ENCODE measurements around the gene G6PC3.
"Not testable (repeated sequence)": the region's sequence is repeated elsewhere in the genome, so short reads cannot be mapped to it uniquely, and the experiment has no call there.

Gene G6PC3, protein sequence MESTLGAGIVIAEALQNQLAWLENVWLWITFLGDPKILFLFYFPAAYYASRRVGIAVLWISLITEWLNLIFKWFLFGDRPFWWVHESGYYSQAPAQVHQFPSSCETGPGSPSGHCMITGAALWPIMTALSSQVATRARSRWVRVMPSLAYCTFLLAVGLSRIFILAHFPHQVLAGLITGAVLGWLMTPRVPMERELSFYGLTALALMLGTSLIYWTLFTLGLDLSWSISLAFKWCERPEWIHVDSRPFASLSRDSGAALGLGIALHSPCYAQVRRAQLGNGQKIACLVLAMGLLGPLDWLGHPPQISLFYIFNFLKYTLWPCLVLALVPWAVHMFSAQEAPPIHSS

DNA sequence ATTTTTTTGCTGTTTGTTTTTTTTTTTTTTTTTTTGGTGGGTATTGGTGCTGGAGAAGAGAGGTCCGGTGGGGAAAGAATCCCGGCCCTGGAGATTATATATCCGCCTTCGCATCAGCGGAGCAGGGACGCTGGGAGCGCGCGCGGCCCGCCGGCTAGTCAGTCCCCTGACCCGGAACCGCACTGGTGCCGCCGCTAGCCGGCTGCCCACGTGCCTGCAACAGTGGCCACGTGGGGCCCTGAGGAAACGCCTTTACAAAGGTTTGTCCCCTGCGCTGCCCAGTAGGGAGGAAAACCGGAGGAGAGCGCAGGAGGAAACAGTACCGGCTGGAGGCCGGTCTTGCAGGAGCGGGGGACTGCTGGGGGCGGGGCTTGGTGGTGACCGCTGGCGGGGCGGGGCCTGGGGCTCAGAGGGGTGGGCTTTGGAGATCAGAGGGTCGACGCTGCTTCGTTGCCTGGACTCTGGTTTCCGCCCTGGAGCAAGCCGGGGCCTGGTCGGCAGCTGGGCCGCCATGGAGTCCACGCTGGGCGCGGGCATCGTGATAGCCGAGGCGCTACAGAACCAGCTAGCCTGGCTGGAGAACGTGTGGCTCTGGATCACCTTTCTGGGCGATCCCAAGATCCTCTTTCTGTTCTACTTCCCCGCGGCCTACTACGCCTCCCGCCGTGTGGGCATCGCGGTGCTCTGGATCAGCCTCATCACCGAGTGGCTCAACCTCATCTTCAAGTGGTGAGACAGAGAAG is at the start of gene G6PC3:
G6PC3 (plus strand) TSS at position 281 of the 743 bp plus-strand sequence; CDS start at position 512, 231 bp downstream.
- peak; percentile 40; the same call in 1 of the 2 replicates for TF ChIP-seq ZFX (IDR thresholded peaks at IDR 0.05)
- TF ChIP-seq, protein P1, sequence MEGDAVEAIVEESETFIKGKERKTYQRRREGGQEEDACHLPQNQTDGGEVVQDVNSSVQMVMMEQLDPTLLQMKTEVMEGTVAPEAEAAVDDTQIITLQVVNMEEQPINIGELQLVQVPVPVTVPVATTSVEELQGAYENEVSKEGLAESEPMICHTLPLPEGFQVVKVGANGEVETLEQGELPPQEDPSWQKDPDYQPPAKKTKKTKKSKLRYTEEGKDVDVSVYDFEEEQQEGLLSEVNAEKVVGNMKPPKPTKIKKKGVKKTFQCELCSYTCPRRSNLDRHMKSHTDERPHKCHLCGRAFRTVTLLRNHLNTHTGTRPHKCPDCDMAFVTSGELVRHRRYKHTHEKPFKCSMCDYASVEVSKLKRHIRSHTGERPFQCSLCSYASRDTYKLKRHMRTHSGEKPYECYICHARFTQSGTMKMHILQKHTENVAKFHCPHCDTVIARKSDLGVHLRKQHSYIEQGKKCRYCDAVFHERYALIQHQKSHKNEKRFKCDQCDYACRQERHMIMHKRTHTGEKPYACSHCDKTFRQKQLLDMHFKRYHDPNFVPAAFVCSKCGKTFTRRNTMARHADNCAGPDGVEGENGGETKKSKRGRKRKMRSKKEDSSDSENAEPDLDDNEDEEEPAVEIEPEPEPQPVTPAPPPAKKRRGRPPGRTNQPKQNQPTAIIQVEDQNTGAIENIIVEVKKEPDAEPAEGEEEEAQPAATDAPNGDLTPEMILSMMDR (conservative IDR thresholded peaks at IDR 0.05): no peak
- H3K27ac ChIP-seq: peak within 1 kb of the TSS; percentile 82

DNA sequence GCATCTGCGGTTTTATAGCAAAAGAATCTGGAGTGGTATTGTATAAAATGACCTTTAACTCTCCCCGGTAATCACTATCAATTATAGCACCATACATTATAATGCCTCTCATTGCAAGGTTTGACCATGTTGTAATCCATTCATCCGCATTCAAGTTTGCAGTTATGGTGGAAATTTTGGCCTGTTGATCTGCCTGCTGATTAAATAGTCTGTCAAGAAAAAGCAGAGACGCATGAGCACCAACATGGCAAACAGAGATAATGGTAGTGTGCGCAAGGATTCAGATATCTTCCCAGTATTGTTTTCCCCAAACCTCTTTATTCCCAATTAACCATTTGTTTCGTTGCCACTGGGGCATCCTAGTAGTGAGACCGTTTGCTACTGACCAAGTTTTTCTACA is 49.3 kb upstream of the G6PC3 start:
- H3K27ac ChIP-seq: not testable (repeated sequence)

DNA sequence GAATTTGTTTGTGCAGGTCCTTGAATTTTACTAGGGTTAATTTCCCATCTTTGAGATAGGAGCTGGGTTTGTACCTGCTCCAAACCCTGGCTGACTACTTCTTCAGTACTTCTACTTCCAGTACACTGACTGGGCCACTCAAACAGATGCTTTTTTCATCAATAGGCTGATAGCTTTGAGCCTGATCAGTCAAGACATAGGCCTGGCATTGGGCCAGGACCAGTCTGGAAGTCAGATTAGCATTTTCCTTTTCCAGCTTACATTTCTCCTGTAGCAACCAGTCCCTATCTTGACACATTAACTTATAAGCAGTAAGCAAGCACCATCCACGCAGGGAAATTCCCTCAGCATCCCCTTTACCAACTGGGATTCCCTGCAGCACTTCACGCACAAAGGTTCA is 48.3 kb upstream of the G6PC3 start:
- TF ChIP-seq ZFX (IDR thresholded peaks at IDR 0.05): no peak
- TF ChIP-seq, protein P1 (conservative IDR thresholded peaks at IDR 0.05): no peak
- H3K27ac ChIP-seq: no peak overlapping the region

DNA sequence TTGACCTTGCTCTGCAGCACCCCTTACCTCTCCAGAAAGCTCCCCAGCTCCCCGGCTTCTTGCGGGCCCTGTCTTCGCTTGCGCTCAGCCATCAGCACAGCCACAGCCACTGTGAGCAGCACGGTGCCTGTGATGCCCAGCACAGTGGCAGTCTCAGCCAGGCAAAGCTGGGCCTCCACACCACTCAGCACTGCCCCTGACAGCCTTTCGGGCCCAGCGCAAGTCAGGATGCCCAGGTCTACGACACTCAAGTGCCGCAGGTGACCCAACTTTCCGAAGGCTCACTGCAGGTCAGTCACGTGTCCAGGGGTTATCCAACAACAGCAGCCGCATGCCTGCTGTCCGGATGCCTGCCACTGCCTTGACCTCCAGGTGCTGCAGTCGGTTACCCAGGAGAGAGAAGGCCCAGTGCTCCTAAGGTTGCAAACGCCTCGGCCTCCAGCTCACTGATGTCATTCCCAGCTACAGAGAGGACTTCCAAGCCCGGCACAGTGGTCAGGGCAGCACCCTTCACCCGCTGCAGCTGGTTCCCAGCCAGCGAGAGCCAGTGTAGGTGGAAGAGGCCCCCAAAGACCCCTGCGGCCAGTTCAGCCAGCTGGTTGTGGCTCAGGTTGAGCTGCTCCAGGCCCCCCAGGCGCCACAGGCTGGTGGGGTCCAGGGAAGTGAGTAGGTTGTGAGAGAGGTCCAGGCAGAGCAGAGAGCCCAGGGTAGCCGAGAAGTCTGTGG is 46.8 kb upstream of the G6PC3 start:
- no peak overlapping the region for H3K27ac ChIP-seq
- no peak for TF ChIP-seq ZFX (IDR thresholded peaks at IDR 0.05)
- TF ChIP-seq, protein P1 (conservative IDR thresholded peaks at IDR 0.05): no peak

DNA sequence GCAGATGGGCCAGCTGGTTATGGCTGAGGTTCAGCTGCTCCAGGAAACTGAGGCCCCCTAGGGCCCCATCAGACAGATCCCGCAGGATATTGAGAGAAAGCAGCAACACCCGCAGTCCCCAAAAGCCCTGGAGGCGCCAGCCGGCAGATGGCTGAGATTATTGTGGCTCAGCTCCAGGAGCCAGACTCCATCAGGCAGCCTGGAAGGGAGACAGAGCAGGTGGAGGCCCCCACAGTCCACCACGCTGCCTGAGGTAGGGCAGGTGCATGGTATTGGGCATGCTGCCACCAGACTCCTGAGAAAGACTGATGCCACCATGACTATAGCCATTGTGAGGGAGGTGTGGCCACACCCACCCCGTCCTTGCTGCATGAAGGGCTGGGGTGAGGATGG is 46.3 kb upstream of the G6PC3 start:
- no peak overlapping the region for H3K27ac ChIP-seq
- TF ChIP-seq, protein P1 (conservative IDR thresholded peaks at IDR 0.05): no peak

DNA sequence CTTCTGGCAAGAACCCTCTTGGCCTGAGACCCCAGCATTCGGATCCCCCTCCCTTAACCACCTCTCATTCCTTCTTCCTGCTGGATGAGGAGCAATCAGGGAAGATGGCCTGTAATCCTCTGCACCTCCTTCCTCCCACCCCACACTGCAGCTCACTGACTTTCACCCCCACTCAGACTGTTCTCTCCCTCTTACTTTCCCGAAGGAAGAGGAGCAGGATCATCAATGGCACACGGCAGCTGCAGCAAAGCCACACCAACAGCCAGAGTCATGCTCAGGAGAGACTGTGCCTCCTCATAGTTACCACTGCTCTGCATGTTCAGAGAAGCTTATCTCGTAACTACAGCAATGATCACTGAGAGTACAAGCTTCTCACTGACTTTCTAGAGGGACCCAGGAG is 45.7 kb upstream of the G6PC3 start:
- no peak for TF ChIP-seq ZFX (IDR thresholded peaks at IDR 0.05)
- TF ChIP-seq, protein P1 (conservative IDR thresholded peaks at IDR 0.05): no peak
- no peak overlapping the region for H3K27ac ChIP-seq

DNA sequence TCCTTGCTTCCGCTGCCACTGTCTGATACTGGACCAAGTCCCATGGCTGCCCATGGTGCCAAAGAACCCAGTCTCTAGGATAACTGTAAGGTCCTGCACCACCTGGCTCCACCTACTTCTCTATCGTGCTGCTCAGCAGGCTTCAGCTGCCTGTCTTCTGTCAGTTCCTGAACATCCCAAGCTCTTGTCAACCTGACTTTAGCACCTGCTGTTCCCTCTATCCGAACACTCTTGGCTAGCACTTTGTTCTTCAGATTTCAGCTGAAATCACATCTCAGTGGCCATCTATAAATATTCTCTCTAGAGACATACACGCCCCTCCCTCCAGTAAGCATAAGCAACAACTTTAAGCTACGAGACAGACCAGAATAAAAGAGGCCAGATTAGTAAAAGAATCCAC is 40.8 kb upstream of the G6PC3 start:
- TF ChIP-seq, protein P1 (conservative IDR thresholded peaks at IDR 0.05): no peak
- no peak for TF ChIP-seq ZFX (IDR thresholded peaks at IDR 0.05)
- no peak overlapping the region for H3K27ac ChIP-seq

Data from C4-2B (cell line).